GM12878 (cell line): ENCODE measurements around the gene FAM228A. TPM values are rescaled to one million over a fixed set of nuclear protein-coding genes. Genes with fewer than 3 reads are reported as not detected.

ENCODE experiments used
- ATAC-seq: fragments of 200-7000 bp; cut with Tn5 transposase; 3 replicates; pipeline ENCODE4 v1.9.1; 2020; ENCODE audit warnings: mild to moderate bottlenecking, moderate library complexity
- BruUV-seq: library from RNA; stranded (reverse); fragments of 400-500 nt; replicated peaks from 2 replicates; lab custom pipeline; 2021; lab: Mats Ljungman, UMichigan
- CTCF ChIA-PET: fragments of 300-600 bp; sonication (Branson Sonifier 250); formaldehyde crosslinking; extraction: SDS; loops from one replicate; lab custom pipeline; 2021; ENCODE audit warnings: inconsistent platforms; lab: Yijun Ruan, JAX
- POLR2A ChIA-PET: fragments of 350-600 bp; formaldehyde crosslinking; extraction: SDS; loops from one replicate; lab custom pipeline; 2021; ENCODE audit warnings: inconsistent platforms; lab: Charles Lee
- RAD21 ChIA-PET: fragments of 300-600 bp; sonication (Branson Sonifier 250); formaldehyde crosslinking; loops from one replicate; lab custom pipeline; 2023; ENCODE audit warnings: antibody characterized with exemption; ENCODE audit not compliant: unreplicated experiment; lab: Charles Lee
- SMC1A ChIA-PET: fragments of 300-600 bp; sonication (Branson Sonifier 250); formaldehyde crosslinking; loops from one replicate; lab custom pipeline; 2023; ENCODE audit not compliant: unreplicated experiment, uncharacterized antibody; lab: Charles Lee
- DNase-seq: peaks from one replicate; pipeline ENCODE4 v3.0.0-alpha.2; 2011; ENCODE audit warnings: low read depth, low spot score
- FAIRE-seq: peaks from 3 replicates; lab custom pipeline; 2011; peaks lifted over from hg19 to GRCh38; lab: Jason Lieb, UNC
- H2AFZ ChIP-seq: 2 replicates; pipeline ENCODE4 v1.6.0; 2011; ENCODE audit warnings: low read depth, low read length, control low read depth; ENCODE audit not compliant: control insufficient read depth
- H3K27ac ChIP-seq: 2 replicates; pipeline ENCODE4 v1.5.1; 2011; ENCODE audit warnings: control low read depth; ENCODE audit not compliant: control insufficient read depth, insufficient read depth
- H3K27me3 ChIP-seq, 2 experiments: replicated peaks in 1 of 2; 2 replicates each; pipeline versions ENCODE4 v1.6.0 to v1.6.1; 2011; ENCODE audit warnings: low read length in 1 of 2; ENCODE audit not compliant: control insufficient read depth in 2 of 2, insufficient read depth in 2 of 2
- H3K36me3 ChIP-seq, 2 experiments: 2 replicates each; pipeline ENCODE4 v1.5.1; 2011; ENCODE audit warnings: low read length in 1 of 2; ENCODE audit not compliant: control insufficient read depth in 2 of 2, insufficient read depth in 2 of 2
- H3K4me1 ChIP-seq: 2 replicates; pipeline ENCODE4 v1.6.1; 2011; ENCODE audit warnings: mild to moderate bottlenecking, low read length, moderate library complexity, mixed read lengths; ENCODE audit not compliant: control insufficient read depth, insufficient read depth
- H3K4me2 ChIP-seq: 2 replicates; pipeline ENCODE4 v1.6.0; 2011; ENCODE audit warnings: control low read depth; ENCODE audit not compliant: control insufficient read depth, insufficient read depth
- H3K4me3 ChIP-seq: fragments of 200-600 bp; sonication (generic); 2 replicates; pipeline ENCODE4 v1.5.1; 2016
- H3K79me2 ChIP-seq: 2 replicates; pipeline ENCODE4 v1.6.0; 2011; ENCODE audit warnings: low read length; ENCODE audit not compliant: control insufficient read depth, insufficient read depth
- H3K9ac ChIP-seq: 2 replicates; pipeline ENCODE4 v1.8.0; 2011; ENCODE audit warnings: low read length, control low read depth, mixed read lengths; ENCODE audit not compliant: control insufficient read depth, insufficient read depth
- H3K9me3 ChIP-seq: replicated peaks from 3 replicates; pipeline ENCODE4 v1.5.1; 2011; ENCODE audit warnings: mild to moderate bottlenecking, low read length; ENCODE audit not compliant: control insufficient read depth, insufficient read depth
- H4K20me1 ChIP-seq: 2 replicates; pipeline ENCODE4 v1.6.0; 2011; ENCODE audit not compliant: control insufficient read depth, insufficient read depth
- CBX5 ChIP-seq: sonication (generic); IDR thresholded peaks from 2 replicates; pipeline ENCODE4 v1.6.1; 2016; ENCODE audit warnings: low read depth, moderate library complexity, mild to moderate bottlenecking, inconsistent platforms
- IRF4 ChIP-seq: IDR thresholded peaks from 2 replicates; pipeline ENCODE4 v1.6.1; 2011; ENCODE audit warnings: low read depth, low read length
- MLLT1 ChIP-seq: fragments of 450-650 bp; IDR thresholded peaks from 2 replicates; pipeline ENCODE4 v1.6.1; 2016; ENCODE audit warnings: mild to moderate bottlenecking
- PML ChIP-seq: IDR thresholded peaks from 2 replicates; pipeline ENCODE4 v1.6.1; 2012; ENCODE audit warnings: low read length, inconsistent platforms
- SIN3A ChIP-seq: IDR thresholded peaks from 2 replicates; pipeline ENCODE4 v1.6.1; 2012; ENCODE audit warnings: low read depth, low read length, improper control_type of control experiment
- SUZ12 ChIP-seq: fragments of 200-600 bp; sonication (generic); IDR thresholded peaks from one replicate; pipeline ENCODE4 v1.6.1; 2018; ENCODE audit warnings: antibody characterized with exemption, mild to moderate bottlenecking; ENCODE audit not compliant: unreplicated experiment
- ZNF207 ChIP-seq: fragments of 450-650 bp; IDR thresholded peaks from 2 replicates; pipeline ENCODE4 v1.6.1; 2014; ENCODE audit warnings: antibody characterized with exemption, mild to moderate bottlenecking, borderline replicate concordance
- WGBS: methylation state at CpG from one replicate; pipeline ENCODE4 v1.1.6; 2016; ENCODE audit warnings: low lambda C conversion rate; ENCODE audit not compliant: insufficient replicate concordance, insufficient coverage; ENCODE audit errors: missing lambda C conversion rate; 5-methylcytosine and 5-hydroxymethylcytosine counted together
- in situ Hi-C: fragments of 300-500 bp; cut with MboI; formaldehyde crosslinking; loops from 9 replicates; pipeline ENCODE4 v1.14.3; 2018; ENCODE audit warnings: mixed read lengths
- intact Hi-C: fragments of 100-400 bp; cut with micrococcal nuclease; formaldehyde crosslinking; loops from one replicate; pipeline ENCODE4 v1.14.2; 2022; ENCODE audit not compliant: unreplicated experiment
- polyA plus RNA-seq, 11 experiments: library from polyadenylated mRNA; depleted of rRNA in 4 of 11; unstranded in 6 of 11; stranded (reverse) in 5 of 11; fragments of >200 nt; fragmentation: Nextera tagmentation in 4 of 11; fragmentation: Illumina TruSeq in 1 of 11; extraction: Ambion mirVana in 4 of 11; extraction: Trizol in 1 of 11; gene quantifications; 1 replicate in 1 of 11; 2 replicates in 10 of 11; pipeline versions ENCODE4 v1.2.1 to v1.2.3, GENCODE V29; 2011 to 2016; ENCODE audit warnings: inconsistent platforms in 2 of 11, missing spikeins in 2 of 11, low read depth in 1 of 11
- total RNA-seq, 4 experiments: library from RNA; depleted of rRNA in 3 of 4; stranded (reverse); fragments of >200 nt in 3 of 4; fragmentation: Illumina TruSeq in 1 of 4; extraction: Trizol in 1 of 4; gene quantifications; 2 replicates each; pipeline versions ENCODE4 v1.2.1 to v1.2.3, GENCODE V29; 2013 to 2021

FAM228A gene
- total and polyA plus RNA-seq, 10 of the 15 experiments (the other 5 are each of a cell fraction or from before 2014, with no cell fraction given), result 0.06 TPM; not detected in 9

- H3K4me2 ChIP-seq, result no peak overlapping the region
- H3K36me3 ChIP-seq, result no peaks in the 10 kb centered on the region
- H3K9me3 ChIP-seq, result no peaks in the 10 kb centered on the region
- H2AFZ ChIP-seq, result no peak overlapping the region
- ChIA-PET POLR2A (no interaction called here), CTCF (interaction anchor here (0.6 to 3.7 kb wide), 9 partner anchors 10 to 452 kb away, joined by 3 to 28 read pairs (median 4); partner anchors contain the start of genes ATAD2B and TP53I3), SMC1A (interaction anchor here (1.3 to 3.3 kb wide), 5 partner anchors 10 to 339 kb away, joined by 4 to 12 read pairs (median 6); partner anchors contain the start of genes FAM228B and TP53I3), RAD21 (interaction anchor here (0.9 to 1.7 kb wide), 4 partner anchors 79 to 338 kb away, joined by 3 to 11 read pairs (median 4); partner anchors contain the start of genes ATAD2B, TP53I3 and WDCP)
- BruUV-seq, result no TSS peak
- ATAC-seq (no peak), DNase-seq (no peak), FAIRE-seq (no peak)
- no peak overlapping the region for H3K27ac ChIP-seq
- no peak overlapping the region for H3K9ac ChIP-seq
- 0 out of 2 replicates have a peak, but pooled peaks cover 4% of the 10 kb centered on the region for H3K4me1 ChIP-seq
- in situ Hi-C loops, result no loop called here
- H3K27me3 ChIP-seq, result no peaks in the 10 kb centered on the region
- intact Hi-C loops, result no loop called here
- H4K20me1 ChIP-seq, result no peaks in the 10 kb centered on the region
- TF ChIP-seq PML (no peak), SIN3A (no peak), ZNF207 (no peak), SUZ12 (no peak), MLLT1 (no peak), CBX5 (no peak), IRF4 (no peak)
- no peak overlapping the region for H3K4me3 ChIP-seq
- no peaks in the 10 kb centered on the region for H3K79me2 ChIP-seq
- WGBS, result 44% methylated on average over 3 of the region's 3 CpGs
These were observed 11.7 kb upstream of the FAM228A start for GRCh38 chr2:24163186-24163585.
